Skeletal muscle cell (primary cell): Measurements from ENCODE around the gene SLC9A5.

Experiments
- DNase-seq: peaks from one replicate; pipeline ENCODE4 v3.0.0-alpha.2; 2010; ENCODE audit warnings: low read depth
- H3K4me3 ChIP-seq: 2 replicates; pipeline ENCODE4 v1.5.1; 2011; ENCODE audit warnings: low read depth, mild to moderate bottlenecking, control low read depth, low read length, moderate library complexity

The SLC9A5 gene

GRCh38 chr16:67248401-67249177 is at the start of gene SLC9A5:
TSS of gene SLC9A5 (plus strand) at chr16:67248979. CDS start at chr16:67249015, 36 bp downstream.
- peak within 1 kb of the TSS; percentile 91 for H3K4me3 ChIP-seq
- DNase-seq = no peak

GRCh38 chr16:67199011-67199807 is 49.6 kb upstream of the SLC9A5 start, which contains the start of gene ELMO3:
TSS of gene ELMO3 (plus strand) at chr16:67199131. CDS start at chr16:67199327, 196 bp downstream.
- H3K4me3 ChIP-seq = no peak within 1 kb of the TSS
- no peak for DNase-seq

- no peak for DNase-seq
- no peak overlapping the region for H3K4me3 ChIP-seq
These were observed 49.0 kb upstream of the SLC9A5 start for GRCh38 chr16:67199808-67200198.

- DNase-seq = no peak
- no peak overlapping the region for H3K4me3 ChIP-seq
These were observed 48.3 kb upstream of the SLC9A5 start for GRCh38 chr16:67200491-67200890.

- no peak for DNase-seq
- no peak overlapping the region for H3K4me3 ChIP-seq
These were observed 47.1 kb upstream of the SLC9A5 start for GRCh38 chr16:67201411-67202345.

GRCh38 chr16:67202426-67202825 is 46.4 kb upstream of the SLC9A5 start:
- no peak for DNase-seq
- no peak overlapping the region for H3K4me3 ChIP-seq

GRCh38 chr16:67202956-67203493 is 45.8 kb upstream of the SLC9A5 start:
- no peak for DNase-seq
- no peak overlapping the region for H3K4me3 ChIP-seq

- H3K4me3 ChIP-seq = no peak overlapping the region
- DNase-seq = no peak
These were observed 44.7 kb upstream of the SLC9A5 start for GRCh38 chr16:67204076-67204475.

GRCh38 chr16:67206129-67206837 is 42.5 kb upstream of the SLC9A5 start:
- DNase-seq = no peak
- no peak overlapping the region for H3K4me3 ChIP-seq

- no peak overlapping the region for H3K4me3 ChIP-seq
- no peak for DNase-seq
These were observed 41.9 kb upstream of the SLC9A5 start for GRCh38 chr16:67206838-67207248.

GRCh38 chr16:67207249-67208091 is 41.3 kb upstream of the SLC9A5 start:
- H3K4me3 ChIP-seq = no peak overlapping the region
- DNase-seq = no peak

GRCh38 chr16:67208154-67208896 is 40.5 kb upstream of the SLC9A5 start:
- no peak overlapping the region for H3K4me3 ChIP-seq
- no peak for DNase-seq

GRCh38 chr16:67209565-67209964 is 39.2 kb upstream of the SLC9A5 start:
- H3K4me3 ChIP-seq = no peak overlapping the region
- DNase-seq = no peak

GRCh38 chr16:67210069-67210937 is 38.5 kb upstream of the SLC9A5 start:
- H3K4me3 ChIP-seq = no peak overlapping the region
- no peak for DNase-seq

GRCh38 chr16:67211674-67212073 is 37.1 kb upstream of the SLC9A5 start:
- H3K4me3 ChIP-seq = no peak overlapping the region
- DNase-seq = no peak

- no peak overlapping the region for H3K4me3 ChIP-seq
- no peak for DNase-seq
These were observed 36.0 kb upstream of the SLC9A5 start for GRCh38 chr16:67212766-67213165.
